ENCODE measurements around the gene NOD1. TPM values are rescaled to one million over a fixed set of nuclear protein-coding genes. Genes with fewer than 3 reads are reported as not detected.

The NOD1 gene
- total and polyA plus RNA-seq, 2 of the 8 experiments (the other 6 are each of a cell fraction or from before 2014, with no cell fraction given) = 3.8 to 6.5 TPM

- no peak for TF ChIP-seq E2F6 (IDR thresholded peaks at IDR 0.05)
- no peak for TF ChIP-seq TAF7 (optimal IDR thresholded peaks at IDR 0.05; ENCODE audit: borderline replicate concordance, low read depth, low read length)
- TF ChIP-seq TBP (IDR thresholded peaks at IDR 0.05; ENCODE audit: low read depth, low read length) = no peak
- no peak for TF ChIP-seq TCF12 (IDR thresholded peaks at IDR 0.05; ENCODE audit: low read depth, low read length)
These were observed 54.6 kb downstream of the NOD1 start (continued) for GRCh38 chr7:30423788-30424505.

Data from H1 (cell line).